Measurements from ENCODE around the gene GJB2.
A peak's percentile ranks its signal among the peaks of the same experiment; 100 is the strongest.
"Not testable (repeated sequence)": the region's sequence is repeated elsewhere in the genome, so short reads cannot be mapped to it uniquely, and the experiment has no call there.

GJB2 gene

GRCh38 chr13:20165417-20166257 lies 27.1 kb downstream of the GJB2 start:
- DNase-seq = no peak

DNA sequence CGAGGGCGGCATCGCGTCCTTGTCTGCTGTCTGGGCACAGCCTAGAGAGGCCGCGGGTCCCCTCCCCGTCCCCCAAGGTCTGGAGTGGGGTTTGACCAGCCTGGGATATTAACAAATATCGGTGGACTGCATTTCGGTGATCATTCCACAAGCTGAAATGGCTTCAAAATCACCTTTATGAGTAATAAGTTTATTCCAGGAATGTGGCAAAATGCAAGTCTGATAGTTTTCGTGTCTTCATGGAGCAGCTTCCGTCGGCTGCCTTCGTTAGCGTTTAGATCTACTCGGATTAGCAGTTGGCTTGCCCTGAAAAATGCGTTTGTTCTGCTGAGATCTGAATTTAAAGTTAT lies 30.8 kb downstream of the GJB2 start:
- DNase-seq = no peak

DNA sequence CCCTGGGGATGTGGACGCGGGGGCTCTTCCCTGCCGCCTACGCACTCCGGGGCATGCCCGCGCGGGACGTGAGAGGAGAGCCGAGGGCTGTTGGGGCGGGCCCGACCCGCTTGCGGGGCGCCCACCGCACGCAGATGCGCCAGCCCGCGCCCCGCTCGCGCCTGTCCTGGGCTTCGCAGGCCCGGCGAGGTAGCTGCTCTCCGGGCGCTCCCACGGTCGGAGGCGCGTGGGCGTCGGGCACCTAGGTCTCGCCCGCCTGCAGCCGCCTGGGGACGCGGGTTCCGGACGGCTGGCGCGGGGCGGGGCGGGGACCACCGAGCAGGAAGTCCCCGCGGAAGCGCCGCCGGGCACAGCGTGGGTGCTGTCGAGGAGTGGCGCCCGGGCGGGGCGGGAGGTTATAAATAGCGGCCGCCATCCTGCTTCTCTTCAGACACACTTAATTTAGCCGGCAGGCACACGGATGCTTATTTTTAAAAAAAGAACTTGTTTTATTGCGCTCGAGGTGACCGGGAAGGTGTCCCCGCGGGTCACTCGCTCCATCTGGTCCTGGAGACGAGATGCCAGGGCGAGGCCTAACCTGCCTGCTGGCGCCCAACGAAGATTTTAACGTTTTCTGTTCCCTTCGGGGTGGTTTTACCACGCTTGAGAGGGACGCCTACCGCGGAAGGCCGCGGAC lies 31.3 kb downstream of the GJB2 start:
- peak; percentile 59 for DNase-seq

DNA sequence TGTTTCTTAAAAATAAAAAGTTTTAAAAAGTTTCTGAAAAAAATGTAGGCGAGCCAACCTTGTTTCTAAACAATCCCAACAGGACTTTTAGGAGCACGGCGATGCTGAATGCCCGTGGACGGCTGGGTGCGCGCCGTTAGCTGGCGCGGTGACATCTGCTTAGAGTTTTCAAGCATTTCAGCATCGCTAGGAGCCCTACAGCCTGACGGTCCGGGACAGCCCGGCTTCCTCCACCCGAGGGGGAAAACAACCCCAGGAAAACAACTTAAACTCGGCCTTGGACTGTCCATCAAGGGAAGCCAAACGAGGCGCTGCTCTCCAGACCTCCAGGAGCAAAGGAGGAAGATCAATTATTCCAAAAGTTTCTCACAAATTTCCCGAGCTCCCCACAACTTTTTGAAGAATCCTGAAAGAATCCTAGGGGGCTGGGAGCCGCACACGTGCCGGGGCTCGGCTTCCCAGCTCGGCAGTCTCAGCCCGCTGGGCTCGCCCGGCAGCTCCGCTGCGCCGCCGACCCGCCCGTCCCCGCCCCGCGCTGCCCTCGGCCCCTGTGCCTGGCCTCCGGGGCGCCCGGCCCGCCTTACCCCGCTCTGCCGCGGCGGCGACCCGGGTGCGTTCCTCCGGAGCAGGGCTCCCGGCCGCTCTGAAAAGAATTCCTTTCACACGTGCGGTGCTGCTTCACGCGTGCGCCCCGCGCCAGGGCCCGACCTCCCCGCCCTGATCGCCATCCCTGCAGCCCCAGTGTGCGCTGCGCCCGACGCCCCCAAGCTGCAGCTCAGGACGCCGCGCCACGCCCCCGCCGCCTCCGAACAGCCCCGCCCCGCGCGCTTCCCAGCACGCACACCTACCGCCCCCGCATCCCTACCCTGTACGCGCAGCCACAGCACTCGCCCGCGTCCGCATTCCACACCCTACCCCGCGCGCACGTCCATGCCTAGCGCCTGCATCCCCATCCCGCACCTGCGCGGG lies 32.1 kb downstream of the GJB2 start, which contains the start of gene GJA3:
Gene GJA3, minus strand, starts transcription at position 747 of the 969 bp plus-strand sequence. CDS start 17,764 bp downstream, outside the sequence.
- peak; percentile 67 for DNase-seq

DNA sequence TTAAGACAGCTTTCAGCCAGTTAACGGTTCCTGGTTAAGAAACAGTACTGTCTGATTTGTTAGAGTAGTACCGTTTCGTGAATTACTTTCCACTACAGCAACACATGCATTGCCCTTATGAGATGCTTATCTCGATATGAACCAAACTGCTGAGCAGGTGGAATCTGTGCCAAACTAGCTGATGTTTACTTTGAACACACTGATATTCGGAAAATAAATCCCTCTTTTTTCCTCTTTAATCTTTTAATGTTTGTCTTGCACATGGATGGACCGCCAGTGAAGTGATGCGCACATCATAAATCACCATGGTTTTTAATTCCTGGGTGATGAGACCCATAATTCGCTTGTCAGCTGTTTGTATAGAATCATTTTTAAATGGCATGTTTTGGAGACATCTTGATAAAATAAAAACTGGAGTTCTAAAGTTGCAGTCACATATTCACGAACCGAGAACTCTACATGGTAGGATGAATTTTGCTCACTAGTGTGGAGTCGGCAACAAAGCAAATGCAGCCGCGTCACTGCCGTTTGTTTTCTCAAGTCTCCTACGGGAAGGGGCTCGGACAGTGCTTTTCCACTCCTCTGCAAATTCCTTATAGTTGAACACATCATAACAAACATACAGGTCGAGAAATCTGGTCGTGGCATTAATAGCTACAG lies 33.0 kb downstream of the GJB2 start:
- DNase-seq = no peak

- DNase-seq = no peak
Measured at GRCh38 chr13:20157151-20157796, 35.5 kb downstream of the GJB2 start.

DNA sequence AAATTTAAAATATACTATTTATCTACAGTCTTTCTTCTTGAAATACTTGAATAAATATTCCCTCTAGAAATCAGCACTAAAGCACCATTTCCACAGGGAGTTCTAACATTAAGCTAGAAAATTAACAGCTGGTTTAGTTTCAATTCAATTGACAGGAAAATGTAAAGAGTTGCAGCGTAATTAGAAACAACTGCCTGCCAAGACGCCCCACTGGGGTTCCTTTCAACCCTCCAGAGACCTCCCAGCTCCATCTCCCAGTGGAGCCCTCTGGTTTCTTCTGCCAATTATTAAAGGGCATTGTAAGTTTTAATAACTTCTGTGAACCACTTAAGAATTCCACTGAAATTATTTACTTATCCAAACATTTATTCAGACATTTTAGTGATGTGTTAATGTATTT lies 36.0 kb downstream of the GJB2 start:
- DNase-seq = no peak

- DNase-seq = not testable (repeated sequence)
Measured at GRCh38 chr13:20153290-20153689, 39.4 kb downstream of the GJB2 start.

- DNase-seq = no peak
Measured at GRCh38 chr13:20151612-20152011, 41.1 kb downstream of the GJB2 start.

DNA sequence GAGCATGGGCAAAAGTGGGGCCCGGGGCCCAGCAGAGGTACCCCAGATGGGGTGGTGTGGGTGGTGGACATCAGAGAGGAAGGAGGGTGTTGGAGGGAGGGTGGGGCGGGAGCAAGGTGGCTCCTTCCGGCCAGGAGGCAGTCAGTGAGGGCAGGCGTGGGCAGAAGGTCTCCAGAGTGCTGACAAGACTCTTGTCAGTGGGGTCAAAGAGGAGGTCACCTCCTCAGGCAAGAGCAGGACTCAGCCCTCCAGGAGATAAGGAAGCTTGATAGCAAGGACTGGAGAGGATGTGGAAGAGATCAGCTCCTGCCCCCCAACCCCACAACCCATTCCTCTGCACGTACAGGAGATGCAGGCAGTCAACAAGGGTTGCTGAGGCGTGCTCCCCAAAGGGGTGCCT lies 41.7 kb downstream of the GJB2 start:
- no peak for DNase-seq

- DNase-seq = no peak
Measured at GRCh38 chr13:20150561-20150960, 42.2 kb downstream of the GJB2 start.

DNA sequence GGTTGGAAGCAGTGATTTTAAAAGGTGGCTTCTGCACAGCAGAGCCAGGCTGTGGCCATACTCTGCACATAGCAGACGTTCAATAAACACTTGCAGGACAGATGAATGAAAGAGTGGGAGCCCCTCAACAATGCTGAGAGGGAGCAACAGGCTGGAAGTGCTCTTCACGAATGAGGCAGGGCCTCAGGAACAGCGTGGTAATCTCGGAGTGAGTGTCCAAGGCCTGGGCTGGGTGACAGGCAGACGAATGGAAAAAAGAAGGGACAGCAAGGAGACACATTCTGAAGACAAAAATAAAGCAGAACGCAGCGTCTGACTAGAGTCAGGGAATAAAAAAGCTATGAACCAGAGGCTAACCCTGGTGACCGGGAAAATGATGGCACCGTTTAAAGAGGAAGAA lies 43.0 kb downstream of the GJB2 start:
- DNase-seq = no peak

DNA sequence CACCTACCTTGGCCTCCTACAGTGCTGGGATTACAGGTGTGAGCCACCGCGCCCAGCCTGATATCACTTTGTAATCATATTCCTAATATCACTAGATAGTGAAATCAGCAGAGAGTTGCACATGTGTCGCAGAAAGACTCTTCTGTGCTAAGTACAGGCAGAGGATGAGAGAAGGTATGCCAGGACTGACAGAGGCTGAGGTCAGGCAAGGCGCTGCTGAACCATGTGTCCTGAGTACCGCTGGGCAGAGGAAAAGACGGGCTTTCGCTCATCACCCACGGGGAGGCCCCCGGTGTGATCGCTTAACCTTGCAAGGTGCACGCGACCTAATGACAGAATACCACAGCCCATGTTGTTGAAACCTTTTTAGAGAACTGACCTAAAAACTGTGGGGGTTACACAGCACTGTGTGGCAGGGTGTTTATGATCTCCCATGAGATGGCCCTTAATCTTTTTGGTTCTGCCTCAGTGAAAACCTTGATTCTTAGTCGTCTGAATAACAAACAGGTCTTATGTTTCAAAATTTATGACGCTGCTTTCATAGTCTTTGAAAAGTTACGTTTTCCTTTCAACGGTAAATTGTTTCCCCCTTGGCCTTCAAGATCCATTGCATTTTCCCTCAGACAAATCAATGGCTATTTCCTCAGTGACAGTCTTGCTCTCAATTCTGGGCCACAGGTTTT lies 44.1 kb downstream of the GJB2 start:
- DNase-seq = no peak

- no peak for DNase-seq
Measured at GRCh38 chr13:20146381-20146780, 46.4 kb downstream of the GJB2 start.

DNA sequence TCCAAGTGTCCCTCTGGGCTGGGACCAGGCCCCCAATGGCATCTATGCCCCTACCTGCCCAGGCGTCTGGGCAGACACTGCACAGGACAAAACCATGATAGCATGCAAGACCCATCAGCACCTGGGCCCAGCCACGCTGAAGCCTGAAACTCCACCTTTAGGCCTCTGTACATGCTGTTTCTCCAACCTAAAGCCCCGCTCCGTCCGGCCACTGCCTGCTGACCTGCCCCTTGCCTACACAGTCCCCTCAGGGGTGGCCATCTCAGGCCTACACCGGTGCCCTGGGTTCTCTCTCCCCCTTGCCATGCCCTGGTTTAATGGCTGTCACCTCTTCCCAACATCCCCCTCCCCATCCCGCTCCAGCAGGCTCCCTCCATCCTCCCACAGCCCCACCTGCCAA lies 47.2 kb downstream of the GJB2 start:
- DNase-seq = no peak

DNA sequence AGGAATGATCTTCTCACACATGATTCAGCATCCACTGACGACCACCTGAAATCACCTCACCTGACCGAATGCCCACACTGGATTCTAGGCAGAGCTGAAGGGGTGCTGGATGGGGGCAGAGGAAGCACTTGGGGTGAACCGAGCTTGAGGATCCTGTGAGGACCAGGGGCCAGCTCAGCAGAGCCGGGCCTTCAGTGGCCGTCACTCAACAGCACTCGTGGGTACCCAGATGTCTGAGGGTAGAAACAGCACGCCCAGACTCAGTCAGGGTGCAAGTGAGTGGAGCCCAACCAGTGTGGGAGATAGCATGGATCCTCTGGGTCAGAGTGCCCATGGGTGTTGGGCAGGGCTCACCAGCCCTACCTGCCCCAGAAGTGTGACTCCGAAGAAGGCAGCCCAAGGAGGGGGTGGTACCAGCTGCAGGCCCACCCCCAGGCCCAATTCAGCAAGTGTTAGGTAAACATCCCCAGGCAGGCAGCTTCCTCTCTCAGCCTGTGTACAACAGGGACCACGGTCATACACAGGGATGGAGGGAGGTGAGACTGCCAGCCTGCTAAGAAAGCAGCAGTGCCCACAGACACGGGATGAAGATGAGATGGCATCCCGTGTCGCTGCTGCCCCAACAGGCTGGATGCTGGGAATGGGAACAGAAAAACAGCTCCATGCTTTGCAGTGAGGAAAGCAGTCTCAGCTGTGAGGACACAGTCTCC lies 48.4 kb downstream of the GJB2 start:
- no peak for DNase-seq

- no peak for DNase-seq
Measured at GRCh38 chr13:20142927-20143480, 49.7 kb downstream of the GJB2 start.

GRCh38 chr13:20142023-20142926 lies 50.5 kb downstream of the GJB2 start:
- DNase-seq = no peak
